Measurements from ENCODE around the gene CCDC146.
A peak's percentile ranks its signal among the peaks of the same experiment; 100 is the strongest.

CCDC146 gene

DNA sequence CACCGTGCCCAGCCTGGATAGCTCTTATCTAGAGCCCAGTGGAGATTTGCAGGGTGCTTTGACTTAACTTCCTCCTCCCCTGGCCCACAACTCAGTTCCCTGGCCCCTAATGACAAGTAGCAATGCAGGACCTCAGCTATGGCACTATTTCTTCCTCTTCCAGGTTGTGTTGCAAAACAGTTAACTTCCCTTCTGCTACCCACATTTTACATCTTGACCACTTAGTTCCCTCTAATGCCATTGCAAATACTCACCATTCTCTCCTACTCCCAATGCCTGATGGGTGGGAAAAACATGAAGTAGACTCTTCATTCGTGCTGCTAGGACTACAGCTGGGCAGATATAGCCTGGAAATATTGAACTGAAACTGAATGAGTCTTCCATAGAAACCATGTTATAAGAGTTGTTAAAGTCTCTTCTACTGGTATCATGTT is 116.3 kb downstream of the CCDC146 start:
- H3K27me3 Mint-ChIP-seq: no peaks in the 10 kb centered on the region
- DNase-seq (no peak), ATAC-seq (replicated peaks) (peak; percentile 79 to 83)
- H3K27ac Mint-ChIP-seq: peak overlapping the region; percentile 56
- peaks cover 14 to 22% of the 10 kb centered on the region in 2 donors for H3K4me1 Mint-ChIP-seq
- H3K9me3 Mint-ChIP-seq: peaks cover 0 to 3% of the 10 kb centered on the region in 2 donors
- H3K36me3 Mint-ChIP-seq: peaks cover 0 to 6% of the 10 kb centered on the region in 2 donors
- H3K4me3 Mint-ChIP-seq: no peak overlapping the region

DNA sequence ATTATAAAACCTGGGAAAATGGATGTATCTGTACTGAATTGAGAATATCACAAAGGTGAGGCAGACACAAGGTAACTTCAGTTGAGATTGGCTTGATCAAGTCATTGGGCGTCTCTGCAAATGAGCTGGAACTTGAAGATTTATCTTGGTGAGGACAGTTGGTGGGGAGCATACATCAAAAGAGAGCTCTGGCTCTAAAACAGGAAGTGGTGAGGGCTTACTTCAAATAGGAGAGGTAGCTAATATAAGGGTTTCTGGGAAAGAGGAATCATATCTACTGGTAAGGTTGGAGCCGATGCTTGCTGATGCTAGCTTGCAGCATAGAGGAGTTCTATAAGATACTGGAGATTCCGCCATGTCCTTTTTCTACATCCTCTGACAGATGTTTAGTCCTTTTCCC is 117.1 kb downstream of the CCDC146 start:
- Mint-ChIP-seq H3K4me1 (peaks cover 14 to 22% of the 10 kb centered on the region in 2 donors), H3K4me3 (no peak overlapping the region), H3K36me3 (peaks cover 0 to 6% of the 10 kb centered on the region in 2 donors), H3K9me3 (peaks cover 0 to 3% of the 10 kb centered on the region in 2 donors), H3K27ac (no peak overlapping the region), H3K27me3 (no peaks in the 10 kb centered on the region)
- DNase-seq: no peak
- peak; percentile 40 to 47 for ATAC-seq (replicated peaks)

DNA sequence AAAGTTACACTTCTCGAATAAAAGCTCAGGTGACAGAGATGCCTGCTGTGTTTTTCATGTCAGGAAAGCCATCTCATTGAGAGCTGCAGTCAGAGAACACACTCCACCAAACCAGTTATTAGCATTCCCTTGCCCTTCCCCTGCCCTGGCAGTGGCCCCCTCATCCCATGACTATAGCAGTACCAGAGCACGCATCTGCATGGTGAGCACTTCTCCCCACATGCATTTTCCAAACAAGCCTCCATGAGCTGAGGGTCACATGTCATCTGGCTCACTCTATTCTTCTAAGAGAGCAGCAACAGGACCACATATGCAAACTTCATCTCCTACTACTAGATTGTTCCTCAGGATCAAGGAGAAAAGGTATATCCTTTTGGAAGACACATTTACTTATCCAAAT is 119.7 kb downstream of the CCDC146 start:
- ATAC-seq (replicated peaks) (no peak), DNase-seq (no peak)
- peaks cover 0 to 3% of the 10 kb centered on the region in 2 donors for H3K36me3 Mint-ChIP-seq
- peaks cover 16 to 28% of the 10 kb centered on the region in 2 donors for H3K4me1 Mint-ChIP-seq
- no peak overlapping the region for H3K4me3 Mint-ChIP-seq
- H3K27ac Mint-ChIP-seq: no peak overlapping the region
- no peaks in the 10 kb centered on the region for H3K27me3 Mint-ChIP-seq
- H3K9me3 Mint-ChIP-seq: peaks cover 0 to 3% of the 10 kb centered on the region in 2 donors

DNA sequence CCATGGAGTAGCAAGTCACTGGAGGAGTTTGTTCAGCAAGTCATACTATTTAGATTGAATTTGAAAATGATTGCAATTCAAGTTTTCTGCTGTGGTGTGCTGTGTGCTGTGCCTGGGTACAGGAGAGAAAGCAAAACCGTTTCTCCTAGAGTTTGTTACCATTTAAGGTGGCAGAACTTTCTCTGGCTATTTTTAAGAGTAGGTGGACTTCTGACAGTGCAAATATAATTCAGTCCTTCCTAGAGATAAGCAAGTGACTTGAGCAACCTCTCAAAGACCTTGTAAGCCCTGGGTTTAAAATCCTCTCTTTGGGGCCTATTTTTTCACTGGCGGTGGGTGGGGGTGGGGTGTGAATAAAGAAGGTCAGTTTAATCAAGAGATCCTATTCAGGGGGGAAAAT is 120.1 kb downstream of the CCDC146 start:
- Mint-ChIP-seq H3K4me3 (no peak overlapping the region), H3K9me3 (peaks cover 0 to 3% of the 10 kb centered on the region in 2 donors), H3K36me3 (peaks cover 0 to 3% of the 10 kb centered on the region in 2 donors), H3K27me3 (no peaks in the 10 kb centered on the region), H3K4me1 (peaks cover 16 to 28% of the 10 kb centered on the region in 2 donors), H3K27ac (no peak overlapping the region)
- ATAC-seq (replicated peaks) (no peak), DNase-seq (no peak)

DNA sequence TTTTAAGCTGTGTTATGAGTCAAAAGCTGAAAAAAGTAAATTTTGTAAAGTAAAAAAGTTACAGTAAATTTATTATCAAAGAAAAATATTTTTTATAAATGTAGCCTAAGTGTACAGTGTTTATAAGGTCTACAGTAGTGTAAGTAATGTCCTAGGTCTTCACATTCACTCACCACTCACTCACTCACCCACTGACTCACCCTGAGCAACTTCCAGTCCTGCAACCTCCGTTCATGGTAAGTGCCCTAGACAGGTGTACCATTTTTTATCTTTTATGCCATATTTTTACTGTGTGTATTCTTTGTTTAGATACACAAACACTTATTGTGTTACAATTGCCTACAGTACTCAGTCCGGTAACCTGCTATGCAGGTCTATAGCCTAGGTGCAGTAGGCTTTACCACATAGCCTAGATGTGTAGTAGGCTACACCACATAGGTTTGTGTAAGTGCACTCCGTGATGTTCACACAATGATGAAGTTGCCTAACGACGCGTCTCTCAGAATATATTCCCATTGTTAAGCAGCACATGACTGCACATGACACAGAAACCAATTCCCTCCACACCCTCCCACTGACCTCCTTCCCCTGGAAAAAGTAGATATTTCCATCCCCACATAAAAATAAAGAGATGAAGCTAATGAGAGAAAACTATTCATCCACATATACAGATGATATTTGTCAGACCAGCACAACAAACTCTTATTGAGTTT is 122.0 kb downstream of the CCDC146 start:
- DNase-seq (no peak), ATAC-seq (replicated peaks) (no peak)
- H3K27me3 Mint-ChIP-seq: no peaks in the 10 kb centered on the region
- H3K4me3 Mint-ChIP-seq: no peak overlapping the region
- H3K27ac Mint-ChIP-seq: no peak overlapping the region
- peaks cover 7 to 10% of the 10 kb centered on the region in 2 donors for H3K4me1 Mint-ChIP-seq
- H3K9me3 Mint-ChIP-seq: no peaks in the 10 kb centered on the region
- H3K36me3 Mint-ChIP-seq: peaks cover 0 to 3% of the 10 kb centered on the region in 2 donors

DNA sequence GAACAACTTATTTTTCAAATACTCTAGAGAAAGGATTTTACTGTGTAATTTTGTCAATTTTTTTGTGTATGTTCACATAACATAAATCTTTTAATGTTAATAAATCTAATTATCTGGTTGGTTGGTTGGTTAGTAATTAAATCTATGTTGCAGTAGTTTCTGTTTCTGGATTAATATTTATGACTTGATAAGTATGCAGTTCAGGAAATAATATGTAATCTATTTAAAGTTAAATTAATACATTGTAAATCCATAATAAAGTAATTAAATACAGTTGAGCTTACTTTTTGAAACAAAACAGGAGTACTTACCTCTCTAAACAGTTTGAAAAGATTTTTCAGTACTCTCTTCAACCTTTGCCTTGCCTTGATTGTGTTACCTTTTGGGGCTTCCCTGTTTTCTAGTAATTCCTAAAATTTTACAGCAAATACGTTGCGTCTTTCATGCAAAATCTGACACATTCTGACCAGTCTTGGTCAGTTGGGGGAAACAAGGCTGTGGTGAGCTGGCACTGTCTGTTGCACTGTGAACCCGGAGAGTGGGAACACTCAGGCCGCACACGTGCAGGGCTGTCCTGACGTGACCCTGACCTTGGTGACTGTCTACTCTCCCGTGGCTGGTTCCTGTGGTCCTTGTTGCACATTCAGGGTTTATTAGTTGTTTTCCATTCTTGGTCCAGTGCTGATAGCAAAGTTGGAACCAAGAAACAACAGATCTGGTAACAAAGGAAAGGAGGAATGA is 122.8 kb downstream of the CCDC146 start:
- Mint-ChIP-seq H3K27ac (no peak overlapping the region), H3K9me3 (no peaks in the 10 kb centered on the region), H3K27me3 (no peaks in the 10 kb centered on the region), H3K36me3 (peaks cover 0 to 6% of the 10 kb centered on the region in 2 donors), H3K4me1 (peaks cover 2 to 6% of the 10 kb centered on the region in 2 donors), H3K4me3 (no peak overlapping the region)
- DNase-seq (no peak), ATAC-seq (replicated peaks) (no peak)

DNA sequence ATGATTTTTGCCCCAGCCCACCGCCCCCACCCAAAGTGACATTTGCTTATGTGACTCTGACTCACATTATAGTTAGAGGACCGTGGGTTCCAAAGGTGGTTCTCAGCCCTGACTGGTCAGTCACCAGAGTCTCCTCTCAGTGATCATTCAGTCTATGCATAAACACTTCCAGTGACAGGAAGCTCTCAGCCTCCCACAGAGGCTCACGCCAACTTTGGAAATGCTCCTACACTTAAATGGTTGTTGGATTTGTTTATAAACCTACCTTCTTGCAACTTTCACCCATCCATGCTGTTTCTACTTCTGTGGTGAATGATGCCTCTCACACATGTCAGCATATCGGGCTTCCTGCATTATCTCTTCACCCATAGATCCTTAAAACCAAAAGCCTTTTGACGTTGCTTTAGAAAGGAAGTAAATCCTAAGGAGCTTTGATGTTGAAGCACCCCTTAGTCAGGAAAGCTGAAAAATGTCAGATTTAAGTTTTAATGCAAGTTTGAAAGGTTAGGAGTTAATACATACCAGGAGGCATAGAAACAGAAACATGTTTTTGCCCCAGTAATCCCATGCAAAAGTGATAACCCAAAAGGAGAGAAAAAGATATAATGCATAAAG is 123.7 kb downstream of the CCDC146 start:
- H3K4me1 Mint-ChIP-seq: peaks cover 2 to 6% of the 10 kb centered on the region in 2 donors
- H3K4me3 Mint-ChIP-seq: no peak overlapping the region
- H3K27me3 Mint-ChIP-seq: no peaks in the 10 kb centered on the region
- peaks cover 0 to 6% of the 10 kb centered on the region in 2 donors for H3K36me3 Mint-ChIP-seq
- no peak for ATAC-seq (replicated peaks)
- no peaks in the 10 kb centered on the region for H3K9me3 Mint-ChIP-seq
- H3K27ac Mint-ChIP-seq: no peak overlapping the region
- DNase-seq: no peak

DNA sequence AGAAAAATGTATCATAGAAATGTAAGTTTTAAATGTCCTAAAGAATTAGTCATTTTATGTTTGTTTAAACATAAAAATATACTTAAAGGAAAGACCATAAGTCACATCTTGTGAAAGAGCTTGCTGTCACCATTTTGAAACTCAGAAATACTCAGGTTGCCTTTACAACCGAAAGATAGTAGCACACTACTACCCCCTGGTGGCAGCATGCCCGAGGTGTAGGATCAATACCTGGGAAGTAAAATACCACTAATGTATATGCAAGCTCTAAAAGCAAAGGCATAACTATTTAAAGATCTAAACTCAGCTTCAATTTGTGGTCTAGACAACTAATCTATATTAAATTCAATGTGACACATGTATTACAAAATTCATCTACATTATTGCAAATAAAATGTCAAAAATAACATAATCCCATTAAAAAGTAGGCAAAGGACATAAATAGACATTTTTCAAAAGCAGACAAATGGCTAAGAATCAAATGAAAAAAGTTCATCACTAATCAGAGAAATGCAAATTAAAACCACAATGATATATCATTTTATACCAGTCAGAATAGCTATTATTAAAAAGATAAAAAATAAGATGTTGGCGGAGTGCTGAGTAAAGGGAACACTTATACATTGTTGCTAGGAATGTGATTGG is 124.9 kb downstream of the CCDC146 start:
- no peaks in the 10 kb centered on the region for H3K27me3 Mint-ChIP-seq
- ATAC-seq (replicated peaks) (peak; percentile 94 to 98), DNase-seq (peak; percentile 72)
- H3K36me3 Mint-ChIP-seq: peaks cover 0 to 4% of the 10 kb centered on the region in 2 donors
- no peaks in the 10 kb centered on the region for H3K9me3 Mint-ChIP-seq
- H3K4me1 Mint-ChIP-seq: peaks cover 2 to 6% of the 10 kb centered on the region in 2 donors
- H3K27ac Mint-ChIP-seq: no peak overlapping the region
- no peak overlapping the region for H3K4me3 Mint-ChIP-seq

DNA sequence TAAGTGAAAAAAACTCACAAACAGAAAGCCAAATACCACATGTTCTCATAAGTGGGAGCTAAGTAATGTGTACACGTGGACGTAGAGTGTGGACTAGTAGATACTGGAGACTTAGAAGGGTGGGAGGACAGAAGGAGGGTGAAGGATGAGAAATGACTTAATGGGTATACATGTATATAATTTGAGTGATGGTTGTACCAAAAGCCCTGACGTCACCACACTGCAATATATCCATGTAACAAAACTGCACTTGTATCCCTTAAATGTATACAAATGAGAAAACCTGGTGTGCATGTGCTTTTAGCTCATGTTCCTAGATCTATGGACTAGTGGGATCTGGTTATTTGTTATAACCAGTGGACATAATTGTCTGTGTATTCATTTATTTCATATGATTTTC is 125.7 kb downstream of the CCDC146 start:
- no peak for DNase-seq
- no peak for ATAC-seq (replicated peaks)
- H3K9me3 Mint-ChIP-seq: no peaks in the 10 kb centered on the region
- peaks cover 2 to 6% of the 10 kb centered on the region in 2 donors for H3K4me1 Mint-ChIP-seq
- no peaks in the 10 kb centered on the region for H3K27me3 Mint-ChIP-seq
- H3K36me3 Mint-ChIP-seq: peaks cover 0 to 4% of the 10 kb centered on the region in 2 donors
- no peak overlapping the region for H3K27ac Mint-ChIP-seq
- H3K4me3 Mint-ChIP-seq: no peak overlapping the region

DNA sequence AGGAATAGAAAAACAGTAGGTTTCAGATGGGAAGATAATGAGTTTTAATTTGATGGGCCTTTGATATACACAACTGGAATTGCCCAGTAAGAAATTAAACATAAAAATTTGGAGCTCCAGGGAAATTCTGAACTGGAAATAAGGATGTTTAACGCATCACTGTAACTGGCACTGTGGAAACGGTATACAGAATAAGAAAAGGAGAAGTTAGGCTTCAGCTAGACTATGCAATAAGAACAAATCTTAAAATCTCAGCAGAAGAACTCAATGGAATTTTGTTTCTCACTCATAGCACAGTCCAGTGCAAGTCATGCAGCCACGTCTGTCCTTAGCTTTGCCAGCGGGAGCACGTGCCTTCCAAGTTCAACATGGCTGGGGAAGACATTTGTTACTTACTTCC is 130.1 kb downstream of the CCDC146 start:
- Mint-ChIP-seq H3K9me3 (no peaks in the 10 kb centered on the region), H3K36me3 (peaks cover 0 to 4% of the 10 kb centered on the region in 2 donors), H3K4me1 (no peaks in the 10 kb centered on the region), H3K27me3 (no peaks in the 10 kb centered on the region), H3K27ac (no peak overlapping the region), H3K4me3 (no peak overlapping the region)
- ATAC-seq (replicated peaks) (no peak), DNase-seq (no peak)

DNA sequence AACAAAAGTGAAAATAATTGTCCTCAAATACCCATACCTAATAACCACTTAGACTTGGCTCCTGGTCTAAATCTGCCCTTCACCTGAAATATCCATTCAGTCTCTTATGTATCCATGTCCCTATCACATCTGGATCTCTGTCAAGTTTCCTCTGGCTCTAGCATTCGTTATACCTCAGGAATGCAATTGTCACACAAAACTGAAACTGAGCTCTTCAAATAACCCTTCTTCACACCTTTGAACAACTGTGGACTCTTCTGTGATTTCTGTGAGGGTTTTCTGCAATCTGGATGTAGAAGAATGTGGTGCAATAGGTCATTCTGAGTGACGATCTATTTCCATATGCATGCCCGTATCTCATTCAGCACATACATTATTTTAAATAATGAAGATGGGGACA is 130.7 kb downstream of the CCDC146 start:
- H3K9me3 Mint-ChIP-seq: no peaks in the 10 kb centered on the region
- no peaks in the 10 kb centered on the region for H3K27me3 Mint-ChIP-seq
- DNase-seq: no peak
- H3K4me3 Mint-ChIP-seq: no peak overlapping the region
- no peaks in the 10 kb centered on the region for H3K4me1 Mint-ChIP-seq
- ATAC-seq (replicated peaks): no peak
- H3K36me3 Mint-ChIP-seq: peaks cover 0 to 4% of the 10 kb centered on the region in 2 donors
- no peak overlapping the region for H3K27ac Mint-ChIP-seq

DNA sequence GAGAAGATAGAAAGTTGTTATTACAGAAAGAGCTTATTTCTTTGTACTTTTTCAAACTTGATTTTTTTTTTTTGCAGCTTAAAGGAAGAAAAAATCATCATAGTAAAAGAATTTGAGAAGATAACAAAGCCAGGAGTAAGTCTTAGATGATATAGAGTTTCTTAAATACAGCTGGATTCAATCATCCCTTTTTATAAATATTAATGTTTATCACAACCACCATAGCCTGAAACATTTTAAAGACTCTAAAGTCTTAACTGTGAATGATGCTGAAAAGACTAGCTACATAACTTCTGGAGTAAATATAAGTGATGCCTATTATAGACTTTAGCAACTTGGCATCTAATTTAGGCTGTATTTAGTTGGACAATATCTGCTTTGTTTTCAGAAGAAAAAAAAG is 132.0 kb downstream of the CCDC146 start:
- DNase-seq (no peak), ATAC-seq (replicated peaks) (no peak)
- Mint-ChIP-seq H3K4me3 (no peak overlapping the region), H3K36me3 (peaks cover 0 to 4% of the 10 kb centered on the region in 2 donors), H3K27ac (no peak overlapping the region), H3K9me3 (no peaks in the 10 kb centered on the region), H3K27me3 (no peaks in the 10 kb centered on the region), H3K4me1 (no peaks in the 10 kb centered on the region)

DNA sequence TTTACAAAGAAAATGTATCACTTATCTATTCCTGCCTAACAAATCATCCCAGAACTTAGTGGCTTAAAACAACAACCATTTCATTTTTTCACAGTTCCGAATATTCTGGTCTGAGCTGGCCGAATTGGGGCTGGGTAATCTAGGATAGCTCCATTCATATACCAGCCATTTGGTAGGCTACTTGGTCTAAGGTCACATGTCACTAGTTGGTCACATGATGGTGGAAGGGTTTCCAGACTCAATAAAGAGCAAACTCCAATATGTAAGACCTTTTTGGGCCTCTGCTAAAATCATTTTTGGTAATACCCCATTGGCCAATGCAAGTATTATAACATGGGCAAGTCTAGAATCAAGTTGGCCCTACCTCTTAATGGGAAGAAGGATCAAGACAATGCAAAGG is 132.5 kb downstream of the CCDC146 start:
- H3K9me3 Mint-ChIP-seq: no peaks in the 10 kb centered on the region
- no peak for ATAC-seq (replicated peaks)
- no peaks in the 10 kb centered on the region for H3K27me3 Mint-ChIP-seq

DNA sequence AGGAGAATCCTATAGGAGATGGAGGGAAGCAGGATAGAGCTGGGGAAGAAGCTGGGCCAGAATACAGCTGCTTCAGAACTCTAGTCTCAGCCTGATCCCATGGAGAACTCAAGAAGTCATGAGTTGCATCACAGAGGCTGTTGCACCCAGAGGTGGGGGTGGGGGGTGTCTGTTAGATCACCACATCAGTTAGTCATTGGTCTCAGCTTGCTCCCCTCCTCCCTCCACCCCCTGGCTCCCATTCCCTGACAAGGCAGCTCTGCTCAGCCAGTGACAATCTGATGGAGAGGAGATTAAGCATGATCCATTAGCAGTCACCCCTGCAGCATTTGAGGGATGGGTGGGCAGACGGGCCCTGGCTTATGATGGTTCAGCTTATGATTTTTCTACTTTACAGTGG is 135.6 kb downstream of the CCDC146 start:
- Mint-ChIP-seq H3K36me3 (no peaks in the 10 kb centered on the region), H3K27ac (no peak overlapping the region), H3K4me3 (no peak overlapping the region), H3K27me3 (no peaks in the 10 kb centered on the region), H3K9me3 (no peaks in the 10 kb centered on the region), H3K4me1 (no peaks in the 10 kb centered on the region)
- DNase-seq: no peak
- ATAC-seq (replicated peaks): no peak

More for the DNA sequence above, 132.5 kb downstream of the CCDC146 start:
- no peak overlapping the region for H3K27ac Mint-ChIP-seq
- DNase-seq: no peak
- no peak overlapping the region for H3K4me3 Mint-ChIP-seq
- peaks cover 0 to under 1% of the 10 kb centered on the region in 2 donors for H3K36me3 Mint-ChIP-seq
- no peaks in the 10 kb centered on the region for H3K4me1 Mint-ChIP-seq

Data from stimulated activated naive B cell treated with anti-CD40 and anti-IgM and Interleukin-4, amounts not matched to agents 10 μg/mL and 1 μg/mL and 100 μg/mL, for 72 hours (primary cell).